GM19238 (cell line): ENCODE measurements around the gene NAT8.
"Not testable (repeated sequence)": the region's sequence is repeated elsewhere in the genome, so short reads cannot be mapped to it uniquely, and the experiment has no call there.

ENCODE experiments used
- DNase-seq: peaks from one replicate; pipeline ENCODE4 v3.0.0; 2011; ENCODE audit warnings: low spot score; ENCODE audit not compliant: insufficient read length

NAT8 gene, protein sequence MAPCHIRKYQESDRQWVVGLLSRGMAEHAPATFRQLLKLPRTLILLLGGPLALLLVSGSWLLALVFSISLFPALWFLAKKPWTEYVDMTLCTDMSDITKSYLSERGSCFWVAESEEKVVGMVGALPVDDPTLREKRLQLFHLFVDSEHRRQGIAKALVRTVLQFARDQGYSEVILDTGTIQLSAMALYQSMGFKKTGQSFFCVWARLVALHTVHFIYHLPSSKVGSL

DNA sequence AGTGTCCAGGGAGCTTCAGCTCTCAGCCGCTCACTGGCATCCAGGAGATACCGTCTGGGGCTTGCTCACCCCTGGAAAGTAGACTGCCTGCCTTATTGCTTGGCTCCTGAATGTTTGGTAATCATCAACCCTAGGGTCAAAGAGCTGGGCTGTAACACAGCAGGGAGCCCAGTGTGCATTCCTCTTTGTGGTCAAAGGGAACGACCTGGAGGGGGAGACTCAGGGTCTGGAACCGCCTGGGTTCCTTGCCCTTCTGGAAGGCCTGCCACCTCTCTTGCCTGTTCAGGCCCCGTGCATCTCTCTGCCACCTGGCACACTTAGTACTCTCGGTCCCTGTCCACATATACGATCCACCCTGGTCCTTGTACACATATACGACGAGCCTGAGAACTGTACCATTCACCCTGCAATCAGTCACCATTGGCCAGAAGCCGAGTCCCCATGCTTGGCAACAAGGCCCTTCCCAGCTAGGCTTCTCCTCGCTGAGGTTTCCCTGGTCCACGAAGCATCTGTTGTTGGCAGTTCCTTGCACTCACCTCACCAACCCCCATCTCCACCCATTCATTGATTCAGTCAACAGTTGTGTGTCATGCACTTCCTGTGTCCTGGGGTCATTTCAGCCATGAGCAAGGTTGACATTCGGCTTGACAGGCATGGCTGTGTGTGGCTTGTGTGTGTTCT lies at the start of gene NAT8:
Gene NAT8 (minus strand): TSS at position 85 of the 681 bp plus-strand sequence. CDS start 794 bp downstream, outside the sequence.
- DNase-seq = no peak

DNA sequence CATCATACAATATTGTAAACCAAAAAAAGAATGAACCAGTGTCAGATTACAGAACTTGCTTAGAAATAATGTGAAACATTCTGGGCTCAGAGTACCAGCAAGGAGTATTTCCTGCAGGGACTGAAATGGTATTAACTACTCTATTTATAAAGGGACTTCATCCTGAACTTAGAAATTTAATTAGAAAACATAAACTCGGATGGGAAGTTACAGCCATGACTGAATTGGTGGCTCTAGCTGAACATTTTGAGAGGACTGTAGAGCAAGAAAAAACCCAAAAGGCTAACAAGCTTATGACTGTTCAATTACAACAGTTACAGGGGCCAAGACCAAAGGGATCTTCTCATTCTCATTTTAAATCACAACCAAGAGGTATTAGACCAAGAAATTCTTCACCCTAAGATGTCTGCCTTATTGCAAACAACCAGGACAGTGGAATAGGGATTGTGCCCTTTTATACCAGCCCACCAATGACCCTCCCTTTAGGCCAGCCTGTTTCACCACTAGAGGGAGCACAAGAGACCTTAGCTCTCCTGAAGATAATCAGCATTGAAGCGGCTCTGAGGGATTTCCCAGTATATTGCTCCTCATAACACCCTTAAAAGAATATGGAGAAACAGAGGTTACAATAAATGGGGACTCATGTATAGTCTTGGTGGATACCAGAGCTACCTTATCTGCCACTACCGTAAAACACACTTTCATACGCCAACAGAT lies 48.3 kb upstream of the NAT8 start:
- not testable (repeated sequence) for DNase-seq

DNA sequence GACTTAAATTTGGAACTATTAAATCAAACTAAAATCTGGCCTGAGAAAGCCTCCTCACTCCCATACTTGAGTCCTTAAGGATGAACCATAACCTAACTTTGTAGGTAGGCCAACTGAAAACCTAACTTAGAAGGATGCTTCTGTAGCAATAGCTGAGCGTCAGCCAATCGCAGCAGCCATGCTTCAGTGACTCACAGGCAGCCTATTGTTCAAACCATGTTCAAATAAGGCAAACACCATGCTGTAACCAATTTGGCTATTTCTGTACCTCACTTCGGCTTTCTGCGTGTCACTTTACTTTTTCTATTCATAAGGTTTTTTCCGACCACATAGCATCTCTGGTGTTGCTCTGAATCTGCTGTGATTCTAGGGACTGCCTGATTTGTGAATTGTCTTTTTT lies 46.3 kb upstream of the NAT8 start:
- DNase-seq = not testable (repeated sequence)

DNA sequence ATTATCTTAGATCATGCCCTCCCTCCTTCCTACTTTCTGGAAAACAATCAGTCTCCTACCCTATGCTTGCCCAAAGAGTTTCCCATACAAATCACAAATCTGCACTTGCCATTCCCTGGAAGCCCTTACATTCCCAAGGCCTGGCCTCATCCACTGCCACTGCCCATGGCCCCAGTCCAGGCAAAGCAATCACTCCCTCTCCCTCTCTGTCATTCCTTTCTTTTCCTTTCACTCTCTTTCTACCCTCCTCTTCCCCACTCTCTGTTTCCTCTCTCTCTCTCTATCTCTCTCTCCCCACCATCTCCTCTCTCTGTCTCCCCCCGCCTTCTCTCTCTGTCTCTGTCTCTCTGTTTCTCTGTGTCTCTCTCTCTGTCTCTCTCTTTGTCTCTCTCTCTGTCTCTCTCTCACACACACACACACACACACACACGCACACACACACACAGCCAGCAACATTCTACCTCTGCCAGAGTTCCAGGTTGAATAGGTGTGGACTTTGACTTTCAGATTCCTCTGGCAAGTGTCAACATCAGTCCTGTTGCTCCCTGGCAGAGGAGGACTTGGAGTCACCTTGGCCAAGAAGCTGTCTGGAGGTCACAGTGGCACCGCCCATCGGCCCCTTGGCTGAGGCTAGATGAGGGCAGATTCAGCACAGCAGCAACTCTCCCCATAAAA lies 43.7 kb upstream of the NAT8 start:
- no peak for DNase-seq

DNA sequence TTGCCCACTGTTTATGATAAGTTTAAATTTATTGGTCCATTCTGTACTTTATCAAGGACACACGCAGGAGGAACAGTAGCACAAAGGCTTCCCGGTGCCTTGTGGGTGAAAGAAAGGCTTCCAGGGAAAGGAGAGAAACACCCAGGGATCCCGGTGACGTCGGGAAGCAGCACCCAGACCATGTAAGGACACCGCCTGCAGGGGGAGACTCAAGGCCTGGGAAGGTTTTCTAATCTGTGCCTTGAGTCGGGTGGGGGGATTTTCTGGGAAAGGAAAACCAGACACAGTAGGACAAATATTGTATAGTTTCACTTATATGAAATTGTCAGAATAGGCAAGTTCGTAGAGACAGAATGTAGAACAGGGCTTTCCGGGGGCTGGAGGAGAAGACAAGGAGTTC lies 42.7 kb upstream of the NAT8 start:
- not testable (repeated sequence) for DNase-seq

DNA sequence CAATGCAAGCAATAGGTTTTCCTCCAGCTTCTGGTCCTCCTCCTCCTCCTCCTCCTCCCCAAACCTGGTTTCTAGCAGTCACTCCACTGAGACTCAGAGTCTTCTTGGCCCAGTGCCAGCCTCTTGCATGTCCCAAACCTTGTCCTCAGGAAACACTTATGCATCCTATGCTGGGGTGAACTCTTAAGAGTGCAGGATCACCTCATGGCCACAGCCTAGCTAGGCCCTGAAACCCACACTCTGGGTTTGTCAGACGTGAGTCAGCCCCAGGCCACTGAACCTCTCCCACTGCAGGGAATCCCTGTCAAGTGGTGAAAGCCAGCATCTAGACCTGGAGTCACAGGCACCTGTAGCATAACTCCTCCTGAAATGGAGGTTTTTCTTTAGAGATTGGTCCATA lies 42.1 kb upstream of the NAT8 start:
- DNase-seq = not testable (repeated sequence)

DNA sequence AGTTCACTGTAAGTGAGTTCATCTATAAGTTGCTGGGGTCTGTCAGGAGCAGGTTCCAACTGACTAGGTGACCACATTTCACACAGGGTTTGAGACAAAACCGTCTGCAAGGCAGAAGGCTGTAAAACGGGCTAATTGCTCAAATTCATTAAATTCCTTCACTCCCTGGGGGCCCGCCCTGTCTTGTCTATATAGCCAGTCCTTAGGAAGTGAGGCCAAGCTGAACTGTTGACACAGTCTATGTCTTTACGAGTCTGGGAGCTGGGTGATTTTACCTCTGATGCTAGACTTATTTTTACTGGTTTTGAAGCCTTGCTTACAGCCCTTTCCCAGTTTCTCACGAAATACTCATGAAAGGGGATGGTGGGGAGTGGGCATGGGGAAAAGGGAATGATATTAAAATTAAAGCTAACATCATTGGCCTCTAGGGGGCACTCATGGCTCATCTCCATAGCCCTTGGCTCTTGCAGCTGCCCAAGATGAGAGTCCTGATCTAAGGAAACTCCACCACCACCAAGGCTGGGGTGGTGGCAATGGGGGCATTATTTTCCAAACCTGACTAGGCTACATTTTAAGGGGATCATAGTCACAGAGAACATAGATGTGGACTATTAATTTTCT lies 37.8 kb upstream of the NAT8 start:
- not testable (repeated sequence) for DNase-seq

DNA sequence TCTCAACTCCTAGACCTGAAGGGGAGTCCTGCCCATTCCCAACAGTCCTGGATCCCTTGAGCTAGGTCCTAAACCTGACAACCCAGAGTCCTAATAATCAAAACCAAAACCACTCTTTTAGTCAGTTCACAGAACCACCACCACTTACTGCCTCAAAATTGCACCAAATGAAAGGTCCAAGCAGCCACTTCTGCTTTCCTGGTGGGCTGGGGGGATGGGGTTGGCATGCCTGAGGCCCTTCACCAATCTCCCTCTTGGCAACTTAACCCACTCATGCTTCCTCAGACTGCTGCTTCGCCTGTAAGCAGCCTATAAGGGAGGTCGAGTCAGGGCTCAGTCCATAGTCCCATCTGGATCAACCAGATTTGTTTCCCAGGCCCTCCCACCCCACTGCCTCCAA lies 37.0 kb upstream of the NAT8 start:
- not testable (repeated sequence) for DNase-seq

DNA sequence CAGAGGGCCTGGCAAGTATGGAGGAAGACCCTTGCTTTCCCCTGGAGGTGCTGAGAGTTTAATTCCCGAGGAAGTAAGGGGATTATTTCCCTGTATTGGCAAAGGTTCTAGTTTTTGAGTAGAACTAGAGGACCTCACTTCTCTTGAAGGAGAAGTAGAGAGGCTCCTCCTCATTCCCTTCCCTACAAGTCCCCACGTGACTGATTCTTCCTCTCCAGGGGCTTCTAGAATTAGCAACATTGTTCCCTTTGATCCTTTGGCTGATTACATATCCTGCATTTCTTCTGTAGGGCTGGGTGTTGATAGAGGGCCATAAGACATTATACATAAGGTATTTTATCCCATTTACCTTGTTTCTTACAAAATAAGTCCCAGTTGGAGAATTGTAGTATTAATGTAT lies 35.8 kb upstream of the NAT8 start:
- not testable (repeated sequence) for DNase-seq

DNA sequence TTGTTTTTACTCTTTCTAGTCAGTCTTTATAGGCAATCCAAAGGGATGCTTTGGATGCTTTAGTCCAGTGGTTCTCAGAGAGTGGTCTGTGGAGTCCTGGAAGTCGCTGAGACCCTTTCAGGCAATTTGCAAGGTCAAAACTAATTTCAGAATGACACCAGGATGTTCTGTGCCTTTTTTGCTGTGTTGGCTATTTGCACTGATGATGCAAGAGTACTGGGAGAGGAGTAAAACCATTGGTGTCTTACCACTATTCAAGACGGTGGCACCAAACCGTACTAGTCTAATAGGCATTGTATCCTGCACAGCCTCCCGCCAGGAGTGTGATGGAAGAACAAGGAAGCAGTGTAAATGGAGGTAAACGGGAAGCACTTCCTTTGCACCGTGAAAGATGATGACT lies 34.0 kb upstream of the NAT8 start:
- not testable (repeated sequence) for DNase-seq

DNA sequence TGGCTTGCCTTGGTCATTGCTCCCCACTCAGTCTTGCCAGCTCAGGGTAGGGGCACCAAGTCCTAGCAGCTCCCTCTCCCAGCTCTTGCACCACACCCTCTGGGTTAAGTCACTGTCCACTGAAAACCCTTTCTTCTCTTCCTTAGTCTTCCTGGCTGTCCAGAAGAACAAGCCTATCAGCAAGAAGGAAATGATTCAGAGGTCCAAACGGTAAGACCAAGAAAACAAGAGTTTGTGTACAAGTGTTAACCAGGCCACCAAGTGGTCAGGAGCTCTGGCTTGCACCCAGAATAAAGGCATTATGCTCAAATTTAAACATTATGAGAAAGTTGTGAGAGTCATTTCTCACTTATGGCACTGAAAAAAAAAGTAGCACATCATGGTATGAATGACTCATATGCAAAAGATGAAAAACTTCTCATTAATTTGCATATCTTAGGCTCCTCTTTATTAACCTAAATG lies 32.5 kb upstream of the NAT8 start:
- DNase-seq = not testable (repeated sequence)

DNA sequence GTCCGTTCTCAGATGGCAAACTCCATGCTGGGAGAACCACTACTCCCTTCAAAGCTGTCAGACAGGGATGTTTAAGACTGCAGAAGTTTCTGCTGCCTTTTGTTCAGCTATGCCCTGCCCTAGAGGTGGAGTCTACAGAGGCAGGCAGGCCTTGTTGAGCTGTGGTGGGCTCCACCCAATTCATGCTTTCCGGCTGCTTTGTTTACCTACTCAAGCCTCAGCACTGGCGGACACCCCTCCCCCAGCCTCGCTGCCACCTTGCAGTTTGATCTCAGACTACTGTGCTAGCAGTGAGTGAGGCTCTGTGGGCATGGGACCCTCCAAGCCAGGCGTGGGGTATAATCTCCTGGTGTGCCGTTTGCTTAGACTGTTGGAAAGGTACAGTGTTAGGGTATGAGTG lies 27.8 kb upstream of the NAT8 start:
- DNase-seq = not testable (repeated sequence)

DNA sequence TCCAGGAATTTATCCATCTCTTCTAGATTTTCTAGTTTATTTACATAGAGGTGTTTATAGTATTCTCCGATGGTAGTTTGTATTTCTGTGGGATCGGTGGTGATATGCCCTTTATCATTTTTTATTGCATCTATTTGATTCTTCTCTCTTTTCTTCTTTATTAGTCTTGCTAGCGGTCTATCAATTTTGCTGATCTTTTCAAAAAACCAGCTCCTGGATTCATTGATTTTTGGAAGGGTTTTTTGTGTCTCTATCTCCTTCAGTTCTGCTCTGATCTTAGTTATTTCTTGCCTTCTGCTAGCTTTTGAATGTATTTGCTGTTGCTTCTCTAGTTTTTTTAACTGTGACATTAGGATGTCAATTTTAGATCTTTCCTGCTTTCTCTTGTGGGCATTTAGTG lies 25.0 kb upstream of the NAT8 start:
- DNase-seq = not testable (repeated sequence)

DNA sequence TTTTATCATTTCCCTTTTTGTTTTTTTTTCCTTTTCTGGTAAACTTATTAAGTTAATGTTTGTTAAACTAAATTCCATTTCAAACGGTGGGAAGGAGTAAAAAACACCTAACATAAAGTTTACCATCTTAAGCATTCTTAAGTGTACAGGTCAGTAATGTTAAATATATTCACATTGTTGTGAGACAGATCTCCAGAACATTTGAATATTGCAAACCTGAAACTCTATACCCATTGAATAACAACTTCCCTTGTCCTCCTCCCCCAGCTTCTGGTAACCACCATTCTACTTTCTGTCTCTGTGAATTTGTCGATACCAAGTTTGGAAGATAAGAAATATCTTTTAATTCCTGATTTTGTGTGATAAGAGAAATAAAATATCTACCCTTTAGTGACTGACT lies 12.0 kb upstream of the NAT8 start:
- no peak for DNase-seq

DNA sequence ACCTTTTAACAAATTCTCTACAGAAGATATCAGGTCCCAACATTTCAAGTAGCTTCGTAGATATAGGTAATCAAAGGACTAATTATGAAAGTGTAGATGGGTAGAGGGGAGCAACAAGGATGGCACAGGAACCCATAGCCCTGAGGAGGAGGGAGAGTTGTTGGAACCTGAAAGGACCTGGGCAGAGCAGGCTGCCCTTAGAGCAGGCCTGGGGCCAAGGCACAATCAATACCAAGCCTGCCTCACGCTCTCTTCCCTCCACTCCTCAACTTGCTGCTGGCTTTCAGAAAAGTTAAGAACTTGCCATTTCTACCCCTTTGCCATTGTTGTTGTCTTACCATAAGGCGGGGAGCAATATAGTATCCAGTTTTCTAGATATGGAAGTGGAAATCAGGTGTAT lies 10.1 kb upstream of the NAT8 start:
- DNase-seq = no peak

DNA sequence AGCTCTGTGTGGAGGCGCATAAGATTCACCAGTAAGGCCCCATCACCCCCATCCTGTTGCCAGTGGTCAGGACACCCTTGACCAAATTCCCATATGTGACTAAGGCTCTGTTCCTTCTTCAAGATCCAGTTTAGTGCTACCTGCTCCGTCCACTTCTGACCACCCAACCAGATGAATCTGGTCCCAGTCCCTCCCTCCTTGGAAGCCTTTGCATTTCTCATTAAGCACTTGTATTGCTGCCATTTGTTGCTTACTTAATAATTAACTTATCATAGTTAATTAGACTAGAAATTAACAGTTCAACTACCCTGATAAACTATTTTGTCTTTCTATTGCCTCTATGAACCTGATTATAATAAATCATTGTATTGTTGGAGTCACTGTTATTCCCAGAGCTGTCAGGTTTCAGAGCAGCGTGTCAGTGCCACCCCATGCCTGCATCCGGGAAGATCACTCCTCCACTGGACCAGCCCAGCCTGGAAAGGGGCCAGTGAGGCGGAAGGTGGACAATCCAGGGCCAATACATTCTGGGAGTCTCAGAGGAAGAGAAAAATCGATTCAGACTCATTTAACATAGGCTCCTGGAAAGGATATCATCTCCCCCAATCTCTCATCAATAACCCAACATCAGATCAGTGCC lies 9.5 kb upstream of the NAT8 start:
- DNase-seq = no peak

DNA sequence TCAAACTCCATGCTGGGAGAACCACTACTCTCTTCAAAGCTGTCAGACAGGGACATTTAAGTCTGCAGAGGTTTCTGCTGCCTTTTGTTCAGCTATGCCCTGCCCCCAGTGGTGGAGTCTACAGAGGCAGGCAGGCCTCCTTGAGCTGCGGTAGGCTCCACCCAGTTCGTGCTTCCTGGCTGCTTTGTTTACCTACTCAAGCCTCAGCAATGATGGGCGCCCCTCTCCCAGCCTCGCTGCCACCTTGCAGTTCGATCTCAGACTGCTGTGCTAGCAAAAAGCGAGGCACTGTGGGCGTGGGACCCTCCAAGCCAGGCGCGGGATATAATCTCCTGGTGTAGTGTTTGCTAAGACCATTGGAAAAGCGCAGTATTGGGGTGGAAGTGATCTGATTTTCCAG lies 5.5 kb upstream of the NAT8 start:
- DNase-seq = not testable (repeated sequence)

DNA sequence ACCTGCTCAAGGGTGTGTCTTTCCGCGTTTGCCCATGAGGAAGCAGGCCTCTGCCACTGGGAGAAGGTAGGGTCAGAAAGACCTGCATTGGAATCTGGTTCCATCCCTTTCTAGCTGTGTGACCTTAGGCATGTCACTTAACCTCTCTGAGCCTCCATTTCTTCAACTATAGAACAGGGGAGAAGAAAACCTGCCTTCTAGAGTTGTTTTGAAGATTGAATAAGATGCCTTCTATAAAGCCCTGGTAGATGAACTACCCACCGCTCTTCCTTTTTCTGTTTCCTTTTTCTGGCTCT lies 507 bp downstream of the NAT8 start:
- DNase-seq = no peak

DNA sequence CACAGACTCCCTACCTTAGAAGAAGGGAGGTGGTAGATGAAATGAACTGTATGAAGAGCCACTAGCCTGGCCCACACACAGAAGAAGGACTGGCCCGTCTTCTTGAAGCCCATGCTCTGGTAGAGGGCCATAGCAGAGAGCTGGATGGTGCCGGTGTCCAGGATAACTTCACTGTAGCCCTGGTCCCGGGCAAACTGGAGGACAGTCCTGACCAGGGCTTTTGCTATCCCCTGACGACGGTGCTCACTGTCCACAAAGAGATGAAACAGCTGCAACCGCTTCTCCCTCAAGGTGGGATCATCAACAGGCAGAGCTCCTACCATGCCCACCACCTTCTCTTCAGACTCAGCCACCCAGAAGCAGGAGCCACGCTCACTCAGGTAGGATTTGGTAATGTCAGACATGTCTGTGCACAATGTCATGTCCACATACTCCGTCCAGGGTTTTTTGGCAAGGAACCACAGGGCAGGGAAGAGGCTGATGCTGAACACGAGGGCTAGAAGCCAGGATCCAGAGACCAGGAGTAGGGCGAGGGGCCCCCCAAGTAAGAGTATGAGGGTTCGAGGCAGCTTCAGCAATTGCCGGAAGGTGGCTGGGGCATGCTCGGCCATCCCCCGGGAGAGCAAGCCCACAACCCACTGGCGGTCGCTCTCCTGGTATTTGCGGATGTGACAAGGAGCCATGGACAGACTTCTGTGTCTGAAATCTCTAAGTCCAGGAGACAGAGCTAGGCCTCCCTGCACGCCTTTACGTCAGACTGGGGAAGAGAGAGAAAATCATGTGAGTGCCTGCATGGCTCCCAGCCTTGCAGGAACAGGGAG lies 1.1 kb downstream of the NAT8 start:
- DNase-seq = no peak

DNA sequence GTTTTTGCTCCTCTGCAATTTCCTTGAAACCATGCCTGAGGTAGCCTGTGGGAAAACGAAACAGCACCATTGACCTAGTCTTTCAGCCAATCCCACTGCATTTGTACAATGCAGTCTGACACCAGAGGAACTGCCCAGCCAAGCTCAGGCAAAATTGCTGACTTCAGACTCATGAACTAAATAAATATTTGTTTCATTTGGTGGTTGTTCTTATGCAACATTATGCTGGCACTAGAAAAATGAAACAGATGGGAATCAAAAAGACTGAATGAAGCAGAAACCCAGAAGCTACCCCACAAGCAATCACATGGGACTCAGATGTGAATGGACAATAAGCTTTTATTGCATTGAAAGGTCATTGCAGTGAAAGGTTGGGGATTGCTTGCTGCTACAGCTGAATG lies 1.7 kb downstream of the NAT8 start:
- DNase-seq = no peak
